GM21786 (cell line): ENCODE measurements around the gene MEN1.

ENCODE experiments used
- ATAC-seq: cut with Tn5 transposase; IDR thresholded peaks from one replicate; pipeline ENCODE4 v1.9.1; 2021; ENCODE audit not compliant: unreplicated experiment

MEN1 gene

GRCh38 chr11:64803158-64803845 is 7.0 kb downstream of the MEN1 start, which contains the start of gene MAP4K2:
TSS of gene MAP4K2 (minus strand) at chr11:64803214. CDS start at chr11:64803149, 65 bp downstream.
- no peak for ATAC-seq

DNA sequence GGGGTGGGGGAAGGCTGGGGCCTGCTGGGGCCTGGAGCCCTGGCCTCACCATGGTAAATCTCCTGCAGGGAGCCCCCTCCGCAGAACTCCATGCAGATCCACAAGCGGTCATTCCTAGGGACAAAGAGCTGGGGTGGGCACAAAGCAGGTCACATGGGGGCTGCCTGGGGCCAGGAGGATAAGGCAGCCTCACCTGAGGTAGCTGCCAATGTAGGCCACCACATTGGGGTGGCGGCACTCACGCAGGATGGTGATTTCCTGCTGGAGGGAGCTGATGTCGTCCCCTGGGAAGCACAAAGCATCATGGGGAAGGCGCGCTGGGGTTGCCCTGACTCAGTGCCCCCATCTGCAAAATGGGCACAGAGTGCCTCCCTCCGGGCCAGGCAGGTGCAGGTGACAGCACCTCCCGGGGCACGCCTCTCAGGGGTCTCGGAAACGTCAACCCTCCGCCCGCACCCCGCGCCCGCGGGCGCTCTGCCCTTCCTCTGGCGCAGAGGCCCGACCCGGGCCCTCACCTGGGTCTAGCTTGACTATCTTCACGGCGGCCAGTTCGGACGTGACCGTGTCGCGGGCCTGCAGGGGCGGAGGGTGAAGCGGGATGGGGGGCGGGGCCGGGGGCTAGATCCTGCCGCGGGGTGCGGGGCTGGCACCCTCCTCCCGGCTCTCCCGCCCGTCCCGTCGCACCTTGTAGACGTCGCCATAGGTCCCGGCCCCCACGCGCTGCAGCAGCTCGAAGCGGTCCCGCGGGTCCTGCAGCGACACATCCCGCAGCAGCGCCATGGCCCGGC is 7.8 kb downstream of the MEN1 start:
- ATAC-seq: no peak

DNA sequence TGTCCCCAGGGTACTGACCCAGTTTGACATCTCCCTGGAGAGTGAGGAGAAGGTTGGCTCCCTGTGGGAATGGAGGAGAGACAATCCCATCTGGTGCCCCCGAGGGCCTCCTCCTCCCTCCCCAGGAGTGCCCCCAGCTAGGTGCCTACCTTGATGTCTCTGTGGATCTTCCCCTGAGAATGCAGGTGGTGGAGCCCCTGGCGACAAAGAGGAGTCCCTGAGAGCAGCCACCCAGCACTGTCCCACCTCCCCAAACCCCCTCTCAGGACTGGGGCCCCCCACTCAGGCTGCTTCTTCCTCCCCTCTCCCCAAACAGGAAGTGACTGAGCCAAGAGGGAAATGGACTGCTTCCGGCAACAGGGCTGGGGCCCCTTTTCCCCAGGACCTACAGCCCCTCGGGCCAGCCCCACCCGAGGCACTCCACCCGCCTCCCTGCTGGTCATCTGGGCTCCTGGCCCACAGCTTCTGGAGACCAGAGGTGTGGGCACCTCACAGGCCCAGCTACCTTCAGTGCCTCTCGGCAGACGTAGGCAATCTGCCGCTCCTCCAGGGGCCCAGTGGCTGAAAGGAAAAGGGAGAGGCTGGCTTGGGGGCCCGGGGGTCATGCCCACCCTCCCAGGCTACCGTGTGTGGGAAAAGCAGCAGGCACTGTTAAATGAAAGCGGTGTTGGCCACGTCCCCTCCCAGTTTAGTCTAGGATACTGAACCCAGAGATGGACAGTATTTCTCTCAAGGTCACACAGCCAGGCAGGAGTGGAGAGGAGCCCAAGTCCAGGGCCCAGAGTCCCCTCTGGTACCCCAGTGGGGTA is 8.6 kb downstream of the MEN1 start:
- ATAC-seq: no peak

GRCh38 chr11:64801158-64801464 is 9.2 kb downstream of the MEN1 start:
- no peak for ATAC-seq

- no peak for ATAC-seq
Measured at GRCh38 chr11:64800303-64801157, 9.8 kb downstream of the MEN1 start.

- no peak for ATAC-seq
Measured at GRCh38 chr11:64799623-64800302, 10.6 kb downstream of the MEN1 start.

- ATAC-seq: no peak
Measured at GRCh38 chr11:64799256-64799622, 11.1 kb downstream of the MEN1 start.

GRCh38 chr11:64796757-64797541 is 13.4 kb downstream of the MEN1 start:
- no peak for ATAC-seq

DNA sequence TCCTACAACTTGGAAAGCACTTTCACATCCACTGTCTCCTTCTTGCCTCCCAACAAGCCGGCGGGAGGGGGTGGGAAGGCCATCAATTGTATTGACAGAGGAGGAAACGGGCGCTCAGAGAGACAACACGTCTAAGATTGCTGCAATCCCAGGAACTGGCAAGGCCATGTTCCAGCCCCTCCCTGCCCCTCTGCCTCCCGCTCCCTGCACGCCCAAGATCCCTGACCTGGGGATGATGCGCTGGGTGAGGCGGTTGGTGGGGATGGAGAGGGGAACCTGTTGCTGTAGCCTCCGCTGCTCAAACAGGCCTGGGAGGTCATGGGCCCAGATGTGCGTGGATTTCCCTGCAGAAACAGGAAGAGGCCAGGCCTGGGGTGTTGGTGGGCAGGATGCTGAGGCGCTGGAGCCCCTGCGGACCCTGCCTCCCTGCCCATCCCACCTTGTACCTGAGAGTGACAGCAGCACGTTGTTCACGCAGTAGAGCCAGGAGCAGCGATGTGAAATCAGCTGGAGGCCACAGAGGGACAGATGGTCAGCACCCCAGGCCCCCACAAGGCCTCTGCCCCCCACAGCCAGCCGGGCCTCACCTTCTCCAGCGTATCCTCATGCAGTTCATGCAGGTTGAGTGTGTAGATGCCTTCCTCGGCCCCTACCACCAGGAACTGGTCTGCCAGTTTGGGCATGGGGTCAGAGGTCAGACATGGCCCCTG is 14.1 kb downstream of the MEN1 start:
- no peak for ATAC-seq

- ATAC-seq: no peak
Measured at GRCh38 chr11:64794526-64794925, 15.8 kb downstream of the MEN1 start.

DNA sequence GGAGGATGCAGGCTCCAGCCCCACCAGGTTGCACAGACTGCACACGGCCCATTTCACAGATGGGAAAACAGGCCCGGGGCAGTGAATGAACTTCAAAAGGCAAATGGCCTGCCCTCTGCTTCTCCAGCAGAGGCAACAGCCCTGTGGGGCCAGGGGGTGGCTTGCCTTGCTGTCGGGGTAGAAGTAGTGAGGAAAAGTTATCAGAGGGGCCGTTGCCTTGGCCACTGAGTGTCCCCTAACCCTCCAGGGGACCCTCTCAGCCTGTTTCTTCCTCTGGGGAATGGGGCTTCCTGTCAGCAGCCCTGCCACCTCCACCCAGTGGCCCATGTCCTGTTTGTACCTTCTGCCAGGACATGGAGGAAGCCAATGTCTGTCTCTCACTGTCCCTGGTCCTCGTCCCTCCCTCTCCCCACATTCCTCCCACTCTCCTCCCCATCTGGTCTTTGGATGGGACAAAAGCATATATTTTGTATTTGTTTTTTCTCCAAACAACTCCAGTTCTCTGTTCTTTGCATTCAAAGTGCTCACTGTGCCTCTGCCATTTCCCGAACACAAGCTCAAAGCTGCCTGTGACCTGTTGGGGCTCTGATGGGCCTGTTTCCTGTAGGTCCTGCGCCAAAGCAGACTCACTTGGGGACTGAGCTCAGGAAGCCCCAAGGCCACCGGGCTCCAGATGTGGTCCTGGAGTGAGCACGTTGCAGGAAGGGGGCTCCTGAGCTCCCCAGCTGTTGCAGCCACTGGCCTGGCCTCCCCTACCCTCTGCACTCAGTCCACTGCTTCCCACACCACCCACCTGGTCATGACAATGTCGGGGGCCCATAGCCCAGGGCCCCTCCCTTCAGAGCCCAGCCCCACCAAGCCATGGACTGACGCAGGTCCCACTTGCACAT is 16.8 kb downstream of the MEN1 start:
- no peak for ATAC-seq

- no peak for ATAC-seq
Measured at GRCh38 chr11:64792482-64792881, 17.9 kb downstream of the MEN1 start.

- ATAC-seq: no peak
Measured at GRCh38 chr11:64791781-64792291, 18.5 kb downstream of the MEN1 start.

GRCh38 chr11:64790205-64791095 is 19.9 kb downstream of the MEN1 start:
- ATAC-seq: no peak

GRCh38 chr11:64789331-64790204 is 20.8 kb downstream of the MEN1 start:
- ATAC-seq: no peak
